Measurements from ENCODE around the gene SLC44A1.

- TF ChIP-seq REST (IDR thresholded peaks at IDR 0.05; ENCODE audit: insufficient replicate concordance, low read depth) (no peak), CTCF (IDR thresholded peaks at IDR 0.05; ENCODE audit: insufficient read depth, low read length) (no peak), POLR2AphosphoS5 (IDR thresholded peaks at IDR 0.05; ENCODE audit: low read depth) (no peak), SPI1 (IDR thresholded peaks at IDR 0.05; ENCODE audit: borderline replicate concordance, low read depth) (no peak)
These were observed 19.9 kb downstream of the SLC44A1 start for GRCh38 chr9:105264380-105264779.
